PFSK-1 (cell line): ENCODE measurements around the gene ZNF592.

ENCODE experiments used
- POLR2AphosphoS5 ChIP-seq: IDR thresholded peaks from 2 replicates; pipeline ENCODE4 v1.6.1; 2012; ENCODE audit warnings: low read depth, mild to moderate bottlenecking, control low read depth, low read length, moderate library complexity
- REST ChIP-seq, 2 experiments: IDR thresholded peaks; 2 replicates each; pipeline versions ENCODE4 v1.6.1 to v1.8.0; 2011 to 2012; ENCODE audit warnings: low read depth in 2 of 2, low read length in 2 of 2, control low read depth in 1 of 2, inconsistent platforms in 1 of 2, mild to moderate bottlenecking in 1 of 2, moderate library complexity in 1 of 2; ENCODE audit not compliant: insufficient read depth in 1 of 2

GRCh38 chr15:84797801-84798200 is 49.4 kb downstream of the ZNF592 start:
- TF ChIP-seq REST (IDR thresholded peaks at IDR 0.05; ENCODE audit: insufficient read depth in 1 of 2, low read depth in 2 of 2, low read length in 2 of 2): no peak
- TF ChIP-seq POLR2AphosphoS5: no peak
